Activated naive CD4-positive, alpha-beta T cell treated with anti-CD3 and anti-CD28 coated beads, Interleukin-2, amount 50 U/mL, for 72 hours (primary cell): ENCODE measurements around the gene FSD1. TPM values are rescaled to one million over a fixed set of nuclear protein-coding genes. Genes with fewer than 3 reads are reported as not detected.
A peak's percentile ranks its signal among the peaks of the same experiment; 100 is the strongest.
"Not testable (repeated sequence)": the region's sequence is repeated elsewhere in the genome, so short reads cannot be mapped to it uniquely, and the experiment has no call there.

Experiments
- ATAC-seq, 2 donors: fragments of 150-1000 bp; cut with Tn5 transposase; 2 replicates each; pipeline ENCODE4 v1.10.0; 2021; ENCODE audit warnings: mild to moderate bottlenecking in 2 of 2, moderate library complexity in 2 of 2
- DNase-seq, 2 donors: peaks; one replicate each; pipeline ENCODE4 v3.0.0; 2021 to 2022; ENCODE audit warnings: low spot score in 2 of 2
- H3K27ac Mint-ChIP-seq, 2 donors: one replicate each; pipeline ENCODE4 v1.8.0; 2022; ENCODE audit warnings: mild to moderate bottlenecking in 2 of 2, mixed read lengths in 2 of 2
- H3K36me3 Mint-ChIP-seq, 2 donors: one replicate each; pipeline ENCODE4 v1.8.0; 2022; ENCODE audit warnings: mixed read lengths in 2 of 2
- H3K9me3 Mint-ChIP-seq, 2 donors: one replicate each; pipeline ENCODE4 v1.8.0; 2022; ENCODE audit warnings: mixed read lengths in 2 of 2
- total RNA-seq, 2 donors: library from RNA; stranded (reverse); gene quantifications; one replicate each; pipeline ENCODE4 v1.2.3, GENCODE V29; 2022

FSD1 gene
- total RNA-seq, 2 donors from 2014 or later, result 15.3 to 38.0 TPM

GRCh38 chr19:4326837-4327251 is 22.4 kb downstream of the FSD1 start:
- DNase-seq, result no peak
- Mint-ChIP-seq H3K9me3 (no peaks in the 10 kb centered on the region), H3K27ac (no peak overlapping the region), H3K36me3 (peaks cover 0 to 12% of the 10 kb centered on the region in 2 donors)
- ATAC-seq, result no peak

- Mint-ChIP-seq H3K27ac (peak overlapping the region; percentile 73 to 87), H3K9me3 (no peaks in the 10 kb centered on the region)
These were observed 23.0 kb downstream of the FSD1 start for GRCh38 chr19:4327252-4327876.

GRCh38 chr19:4327877-4328242 is 23.5 kb downstream of the FSD1 start:
- Mint-ChIP-seq H3K27ac (peak overlapping the region; percentile 73 to 87), H3K36me3 (peaks cover 0 to 12% of the 10 kb centered on the region in 2 donors), H3K9me3 (no peaks in the 10 kb centered on the region)
- DNase-seq (no peak), ATAC-seq (peak; percentile 20 to 30)

More at GRCh38 chr19:4327252-4327876, 23.0 kb downstream of the FSD1 start:
- ATAC-seq (peak; percentile 31 to 63), DNase-seq (peak; percentile 77 to 91)
- H3K36me3 Mint-ChIP-seq, result peaks cover 0 to 12% of the 10 kb centered on the region in 2 donors

- ATAC-seq (peak; percentile 84 to 91), DNase-seq (peak; percentile 96)
- peak overlapping the region; percentile 87 to 94 for H3K27ac Mint-ChIP-seq
- no peaks in the 10 kb centered on the region for H3K9me3 Mint-ChIP-seq
- H3K36me3 Mint-ChIP-seq, result peaks cover 0 to 12% of the 10 kb centered on the region in 2 donors
These were observed 24.0 kb downstream of the FSD1 start for GRCh38 chr19:4328243-4328990.

GRCh38 chr19:4328991-4329681 is 24.7 kb downstream of the FSD1 start:
- DNase-seq, result peak in 1 of 2 donors; percentile 70
- Mint-ChIP-seq H3K36me3 (peaks cover 0 to 16% of the 10 kb centered on the region in 2 donors), H3K27ac (peak overlapping the region; percentile 87 to 94)
- not testable (repeated sequence) for ATAC-seq, H3K9me3 Mint-ChIP-seq

- ATAC-seq, result no peak
- peaks cover 5 to 23% of the 10 kb centered on the region in 2 donors for H3K36me3 Mint-ChIP-seq
- H3K9me3 Mint-ChIP-seq, result peaks cover 8 to 9% of the 10 kb centered on the region in 2 donors
- peak overlapping the region in 1 of 2 donors; percentile 87 for H3K27ac Mint-ChIP-seq
- no peak for DNase-seq
These were observed 25.5 kb downstream of the FSD1 start for GRCh38 chr19:4329858-4330257.

- DNase-seq, result no peak
- Mint-ChIP-seq H3K27ac (peak overlapping the region in 1 of 2 donors; percentile 70), H3K9me3 (peaks cover 13 to 17% of the 10 kb centered on the region in 2 donors), H3K36me3 (peaks cover 10 to 31% of the 10 kb centered on the region in 2 donors)
- no peak for ATAC-seq
These were observed 30.7 kb downstream of the FSD1 start for GRCh38 chr19:4334929-4335570.

GRCh38 chr19:4337906-4338440 is 33.6 kb downstream of the FSD1 start:
- Mint-ChIP-seq H3K36me3 (peaks cover 10 to 25% of the 10 kb centered on the region in 2 donors), H3K27ac (peak overlapping the region; percentile 90 to 94), H3K9me3 (peaks cover 13 to 17% of the 10 kb centered on the region in 2 donors)
- DNase-seq, result no peak
- no peak for ATAC-seq

GRCh38 chr19:4338441-4339355 is 34.3 kb downstream of the FSD1 start, which contains the start of gene STAP2:
TSS of gene STAP2 (minus strand) at chr19:4338827. CDS start at chr19:4338753, 74 bp downstream.
- Mint-ChIP-seq H3K27ac (peak within 1 kb of the TSS; percentile 90 to 94), H3K36me3 (peaks cover 10 to 25% of the 10 kb centered on the region in 2 donors), H3K9me3 (peaks cover 13 to 17% of the 10 kb centered on the region in 2 donors)
- ATAC-seq (no peak), DNase-seq (no peak)

- peaks cover 6 to 8% of the 10 kb centered on the region in 2 donors for H3K36me3 Mint-ChIP-seq
- no peaks in the 10 kb centered on the region for H3K9me3 Mint-ChIP-seq
- ATAC-seq, result no peak
- DNase-seq, result peak in 1 of 2 donors; percentile 73
- H3K27ac Mint-ChIP-seq, result peak overlapping the region in 1 of 2 donors; percentile 85
These were observed 37.9 kb downstream of the FSD1 start for GRCh38 chr19:4342314-4342614.

- Mint-ChIP-seq H3K36me3 (peaks cover 6 to 8% of the 10 kb centered on the region in 2 donors), H3K9me3 (no peaks in the 10 kb centered on the region), H3K27ac (peak overlapping the region; percentile 85 to 95)
- peak; percentile 88 to 92 for ATAC-seq
- peak; percentile 88 to 95 for DNase-seq
These were observed 38.4 kb downstream of the FSD1 start for GRCh38 chr19:4342615-4343369.

- Mint-ChIP-seq H3K9me3 (no peaks in the 10 kb centered on the region), H3K27ac (peak within 1 kb of the TSS; percentile 85 to 95), H3K36me3 (peaks cover 6 to 8% of the 10 kb centered on the region in 2 donors)
- peak; percentile 92 to 99 for DNase-seq
- ATAC-seq, result peak; percentile 75 to 79
These were observed 39.2 kb downstream of the FSD1 start, which contains the start of gene MPND for GRCh38 chr19:4343370-4344307. TSS of gene MPND (plus strand) at chr19:4343562. CDS start at chr19:4343594, 32 bp downstream.

GRCh38 chr19:4345342-4346019 is 41.1 kb downstream of the FSD1 start:
- Mint-ChIP-seq H3K36me3 (peaks cover 6 to 8% of the 10 kb centered on the region in 2 donors), H3K9me3 (no peaks in the 10 kb centered on the region), H3K27ac (no peak overlapping the region)
- DNase-seq (no peak), ATAC-seq (no peak)
